Calu3 (cell line): Measurements from ENCODE around the gene HMCN1. TPM values are rescaled to one million over a fixed set of nuclear protein-coding genes. Genes with fewer than 3 reads are reported as not detected.

Source experiments
- BruUV-seq: library from RNA; stranded (reverse); fragments of 400-500 nt; replicated peaks from 2 replicates; lab custom pipeline; 2021; lab: Mats Ljungman, UMichigan
- CTCF ChIA-PET: fragments of 300-600 bp; sonication (Branson Sonifier 250); formaldehyde crosslinking; loops from one replicate; lab custom pipeline; 2022; ENCODE audit warnings: antibody characterized with exemption; lab: Charles Lee
- DNase-seq: peaks from one replicate; pipeline ENCODE4 v3.0.0; 2022
- H3K27ac Mint-ChIP-seq: one replicate; pipeline ENCODE4 v1.8.0; 2022; ENCODE audit warnings: mixed read lengths; ENCODE audit not compliant: unreplicated experiment
- H3K27me3 Mint-ChIP-seq: one replicate; pipeline ENCODE4 v1.8.0; 2022; ENCODE audit warnings: mixed read lengths; ENCODE audit not compliant: unreplicated experiment
- H3K36me3 Mint-ChIP-seq: one replicate; pipeline ENCODE4 v1.8.0; 2022; ENCODE audit warnings: mild to moderate bottlenecking, moderate library complexity, mixed read lengths; ENCODE audit not compliant: insufficient read depth, unreplicated experiment
- H3K4me1 Mint-ChIP-seq: one replicate; pipeline ENCODE4 v1.8.0; 2022; ENCODE audit warnings: mild to moderate bottlenecking, low read depth, mixed read lengths; ENCODE audit not compliant: unreplicated experiment
- H3K4me3 Mint-ChIP-seq: one replicate; pipeline ENCODE4 v1.8.0; 2022; ENCODE audit warnings: mild to moderate bottlenecking, low read depth, moderate library complexity, mixed read lengths; ENCODE audit not compliant: unreplicated experiment
- H3K9me3 Mint-ChIP-seq: one replicate; pipeline ENCODE4 v1.8.0; 2022; ENCODE audit warnings: low read depth, mixed read lengths; ENCODE audit not compliant: unreplicated experiment
- intact Hi-C: fragments of 100-400 bp; cut with micrococcal nuclease; formaldehyde crosslinking; loops from one replicate; pipeline ENCODE4 v1.10.0; 2022; ENCODE audit not compliant: unreplicated experiment
- total RNA-seq: library from RNA; stranded (reverse); gene quantifications from 2 replicates; pipeline ENCODE4 v1.2.3, GENCODE V29; 2022
- TF ChIP-seq, protein P1 (sequence below): fragments of 200-600 bp; IDR thresholded peaks from one replicate; pipeline ENCODE4 v1.8.0; 2022; ENCODE audit warnings: antibody characterized with exemption; ENCODE audit not compliant: unreplicated experiment

The HMCN1 gene
- total RNA-seq, 1 experiment from 2014 or later, result 0.05 TPM

DNA sequence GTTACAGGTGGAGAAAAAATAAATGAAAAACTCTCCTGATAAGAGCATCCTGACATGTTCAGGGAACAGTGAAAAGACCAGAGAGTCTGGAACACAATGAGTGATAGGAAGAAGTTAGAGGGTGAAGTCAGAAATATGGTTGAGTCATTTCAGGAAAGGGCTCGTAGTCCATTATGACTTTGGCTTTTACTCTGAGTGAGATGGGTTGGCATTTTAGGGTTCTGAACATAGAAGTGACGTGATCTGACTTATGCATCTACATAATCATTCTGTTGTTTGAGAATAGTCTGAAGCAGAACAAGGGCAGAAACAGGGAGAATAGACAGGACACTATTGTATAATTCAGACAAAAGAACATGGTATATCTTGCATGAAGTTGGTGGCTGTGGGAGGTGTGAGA, 5.8 kb downstream of the HMCN1 start:
- Mint-ChIP-seq H3K4me1 (peaks cover 2% of the 10 kb centered on the region), H3K27ac (no peak overlapping the region), H3K4me3 (no peak overlapping the region), H3K27me3 (peaks cover 26% of the 10 kb centered on the region), H3K36me3 (no peaks in the 10 kb centered on the region), H3K9me3 (peaks cover 7% of the 10 kb centered on the region)
- no peak for DNase-seq
- CTCF ChIA-PET, result no interaction called here
- intact Hi-C loops, result no loop called here
- TF ChIP-seq, protein P1, sequence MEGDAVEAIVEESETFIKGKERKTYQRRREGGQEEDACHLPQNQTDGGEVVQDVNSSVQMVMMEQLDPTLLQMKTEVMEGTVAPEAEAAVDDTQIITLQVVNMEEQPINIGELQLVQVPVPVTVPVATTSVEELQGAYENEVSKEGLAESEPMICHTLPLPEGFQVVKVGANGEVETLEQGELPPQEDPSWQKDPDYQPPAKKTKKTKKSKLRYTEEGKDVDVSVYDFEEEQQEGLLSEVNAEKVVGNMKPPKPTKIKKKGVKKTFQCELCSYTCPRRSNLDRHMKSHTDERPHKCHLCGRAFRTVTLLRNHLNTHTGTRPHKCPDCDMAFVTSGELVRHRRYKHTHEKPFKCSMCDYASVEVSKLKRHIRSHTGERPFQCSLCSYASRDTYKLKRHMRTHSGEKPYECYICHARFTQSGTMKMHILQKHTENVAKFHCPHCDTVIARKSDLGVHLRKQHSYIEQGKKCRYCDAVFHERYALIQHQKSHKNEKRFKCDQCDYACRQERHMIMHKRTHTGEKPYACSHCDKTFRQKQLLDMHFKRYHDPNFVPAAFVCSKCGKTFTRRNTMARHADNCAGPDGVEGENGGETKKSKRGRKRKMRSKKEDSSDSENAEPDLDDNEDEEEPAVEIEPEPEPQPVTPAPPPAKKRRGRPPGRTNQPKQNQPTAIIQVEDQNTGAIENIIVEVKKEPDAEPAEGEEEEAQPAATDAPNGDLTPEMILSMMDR, result no peak
- BruUV-seq, result no TSS peak

DNA sequence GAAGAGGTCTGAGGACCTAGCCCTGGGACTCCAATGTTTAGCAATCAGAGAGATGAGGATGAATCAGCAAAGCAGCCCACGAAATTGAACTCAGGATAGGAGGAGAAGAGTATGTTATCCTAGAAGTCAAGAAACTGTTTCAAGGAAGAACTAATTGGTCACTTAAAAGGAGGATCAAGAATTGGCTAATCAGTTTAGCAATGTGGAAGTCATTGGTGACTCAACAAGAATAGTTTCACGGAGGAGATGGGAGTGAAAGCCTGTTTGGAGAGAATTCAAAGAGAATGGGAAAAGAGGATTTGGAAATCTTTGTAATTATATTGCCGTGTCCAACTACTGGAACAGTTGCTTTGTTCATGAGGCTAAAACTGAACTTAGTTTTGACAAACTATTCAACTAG, 7.4 kb downstream of the HMCN1 start:
- Mint-ChIP-seq H3K9me3 (peaks cover 7% of the 10 kb centered on the region), H3K36me3 (no peaks in the 10 kb centered on the region), H3K4me1 (no peaks in the 10 kb centered on the region), H3K27ac (no peak overlapping the region), H3K27me3 (peaks cover 19% of the 10 kb centered on the region), H3K4me3 (no peak overlapping the region)
- CTCF ChIA-PET, result no interaction called here
- intact Hi-C loops, result no loop called here
- BruUV-seq, result no TSS peak
- DNase-seq, result no peak
- TF ChIP-seq, protein P1, result no peak

DNA sequence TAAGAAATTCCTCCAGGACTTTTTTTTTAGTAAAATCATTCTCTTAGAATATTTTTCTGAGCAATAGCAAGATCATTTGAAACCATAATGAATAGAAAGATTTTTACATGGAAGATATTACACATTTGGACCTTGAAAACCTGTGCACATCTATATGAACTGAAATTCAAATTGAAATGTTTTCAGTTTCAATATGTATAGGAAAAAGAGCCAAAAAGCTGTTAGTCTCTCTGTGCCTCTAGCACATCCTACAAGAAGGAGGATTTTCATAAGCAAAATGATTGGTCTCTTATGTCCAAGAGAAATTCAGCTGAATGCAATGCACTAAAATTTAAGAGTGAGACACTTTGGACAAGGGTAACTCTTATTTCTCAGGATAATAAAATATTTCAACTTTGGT, 8.2 kb downstream of the HMCN1 start:
- Mint-ChIP-seq H3K36me3 (no peaks in the 10 kb centered on the region), H3K9me3 (peaks cover 7% of the 10 kb centered on the region), H3K4me3 (no peak overlapping the region), H3K27me3 (peaks cover 19% of the 10 kb centered on the region), H3K27ac (no peak overlapping the region), H3K4me1 (no peaks in the 10 kb centered on the region)
- DNase-seq, result no peak
- CTCF ChIA-PET, result no interaction called here
- no TSS peak for BruUV-seq
- intact Hi-C loops, result no loop called here
- TF ChIP-seq, protein P1, result no peak

DNA sequence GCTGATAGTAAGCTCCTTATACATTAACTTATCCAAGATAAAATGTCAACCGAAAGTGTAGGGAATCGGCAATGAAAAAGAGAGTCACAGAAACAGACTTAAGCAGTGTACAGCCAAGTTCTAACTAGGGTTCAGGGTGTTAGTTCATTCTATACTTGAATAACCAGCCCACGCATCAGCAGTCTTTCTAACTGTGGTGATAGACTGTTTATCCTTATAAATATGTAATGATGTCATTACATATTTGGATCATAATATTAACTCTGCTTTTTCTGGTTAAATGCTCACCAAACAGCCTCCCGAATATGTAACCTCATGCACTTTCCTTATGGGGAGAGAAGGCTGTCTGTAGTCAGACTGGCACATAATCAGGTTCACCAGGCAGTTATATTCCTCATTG, 11.0 kb downstream of the HMCN1 start:
- Mint-ChIP-seq H3K27ac (no peak overlapping the region), H3K27me3 (peaks cover 9% of the 10 kb centered on the region), H3K4me1 (no peaks in the 10 kb centered on the region), H3K9me3 (peaks cover 7% of the 10 kb centered on the region), H3K36me3 (no peaks in the 10 kb centered on the region), H3K4me3 (no peak overlapping the region)
- CTCF ChIA-PET, result no interaction called here
- no TSS peak for BruUV-seq
- intact Hi-C loops, result no loop called here
- DNase-seq, result no peak
- TF ChIP-seq, protein P1, result no peak

DNA sequence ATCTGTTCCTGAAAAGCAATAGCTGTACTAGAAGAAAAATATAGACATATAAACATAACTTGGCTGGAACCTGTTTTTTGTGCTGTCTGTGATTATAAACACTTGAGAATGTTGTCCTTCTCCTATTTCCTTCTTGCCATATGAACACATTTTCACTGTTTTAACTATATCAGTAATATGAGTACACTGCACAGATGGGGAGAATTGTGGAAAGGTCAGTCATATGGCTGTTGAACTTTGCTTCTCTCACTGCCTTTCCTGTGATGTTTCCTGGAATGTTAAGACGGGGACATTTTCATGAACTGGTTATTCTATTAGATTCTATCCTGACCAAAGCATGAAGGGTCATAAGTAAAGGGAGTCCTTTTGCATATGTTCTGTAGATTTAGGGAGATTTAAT, 24.9 kb downstream of the HMCN1 start:
- Mint-ChIP-seq H3K9me3 (no peaks in the 10 kb centered on the region), H3K36me3 (no peaks in the 10 kb centered on the region), H3K4me3 (no peak overlapping the region), H3K27me3 (no peaks in the 10 kb centered on the region), H3K27ac (no peak overlapping the region), H3K4me1 (no peaks in the 10 kb centered on the region)
- DNase-seq, result no peak
- CTCF ChIA-PET, result no interaction called here
- BruUV-seq, result no TSS peak
- TF ChIP-seq, protein P1, result no peak
- intact Hi-C loops, result no loop called here
